Right hindlimb (tissue), 1 donor: ENCODE measurements around the gene EHD2.
"Not testable (repeated sequence)": the region's sequence is repeated elsewhere in the genome, so short reads cannot be mapped to it uniquely, and the experiment has no call there.

Experiments
- DNase-seq: peaks from one replicate; pipeline ENCODE4 v3.0.0-alpha.2; 2018

The EHD2 gene

DNA sequence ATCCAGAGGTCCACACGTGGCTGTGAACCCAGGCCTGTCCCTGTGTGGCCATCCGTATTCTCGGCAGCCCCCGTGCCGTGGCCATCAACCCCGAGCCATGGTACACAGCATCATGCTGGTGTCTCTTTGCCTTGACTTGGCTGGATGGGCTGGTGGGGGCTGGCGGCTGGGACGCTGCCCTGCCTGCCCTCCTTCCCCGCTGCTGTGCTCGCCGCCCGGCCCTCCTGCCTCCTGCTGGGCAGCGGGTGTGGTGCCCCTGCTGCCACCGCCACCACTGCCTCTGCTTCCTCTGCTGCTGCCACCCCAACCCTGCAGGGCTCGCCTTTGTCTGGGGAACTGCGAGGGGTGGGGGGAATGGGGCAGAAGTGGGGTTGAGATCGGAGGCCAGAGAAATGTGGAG lies 19.7 kb upstream of the EHD2 start:
- no peak for DNase-seq

- no peak for DNase-seq
Observed at GRCh38 chr19:47693903-47694302, 19.3 kb upstream of the EHD2 start.

- no peak for DNase-seq
Observed at GRCh38 chr19:47694466-47695273, 18.6 kb upstream of the EHD2 start.

- DNase-seq: no peak
Observed at GRCh38 chr19:47695533-47696262, 17.5 kb upstream of the EHD2 start.

GRCh38 chr19:47696635-47697034 lies 16.6 kb upstream of the EHD2 start:
- no peak for DNase-seq

- DNase-seq: peak; percentile 85
Observed at GRCh38 chr19:47697863-47698609, 15.2 kb upstream of the EHD2 start.

GRCh38 chr19:47698631-47699359 lies 14.4 kb upstream of the EHD2 start:
- no peak for DNase-seq

- DNase-seq: no peak
Observed at GRCh38 chr19:47699360-47699917, 13.8 kb upstream of the EHD2 start.

GRCh38 chr19:47700934-47701716 lies 12.1 kb upstream of the EHD2 start:
- DNase-seq: no peak

GRCh38 chr19:47701717-47702552 lies 11.3 kb upstream of the EHD2 start:
- no peak for DNase-seq

- DNase-seq: no peak
Observed at GRCh38 chr19:47702671-47703070, 10.6 kb upstream of the EHD2 start.

DNA sequence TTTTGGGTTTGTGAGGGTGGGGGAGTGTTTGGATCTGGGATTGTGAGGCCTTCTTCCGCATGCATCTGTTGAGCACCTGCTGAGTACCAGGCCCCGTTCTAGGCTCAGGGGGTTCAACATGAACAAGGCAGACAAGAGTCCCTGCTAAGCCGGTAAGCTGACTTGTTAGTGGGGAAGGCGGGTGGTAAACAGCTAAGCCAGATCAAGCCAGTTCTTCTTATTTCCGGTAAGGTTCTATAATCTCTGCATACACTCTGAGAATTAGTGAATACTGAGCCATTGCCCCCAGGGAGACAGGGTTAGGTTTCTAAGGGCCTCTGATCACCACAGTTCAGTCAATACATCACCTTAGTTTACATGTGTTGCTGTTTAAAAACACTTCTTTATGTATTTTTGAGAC lies 9.9 kb upstream of the EHD2 start:
- no peak for DNase-seq

DNA sequence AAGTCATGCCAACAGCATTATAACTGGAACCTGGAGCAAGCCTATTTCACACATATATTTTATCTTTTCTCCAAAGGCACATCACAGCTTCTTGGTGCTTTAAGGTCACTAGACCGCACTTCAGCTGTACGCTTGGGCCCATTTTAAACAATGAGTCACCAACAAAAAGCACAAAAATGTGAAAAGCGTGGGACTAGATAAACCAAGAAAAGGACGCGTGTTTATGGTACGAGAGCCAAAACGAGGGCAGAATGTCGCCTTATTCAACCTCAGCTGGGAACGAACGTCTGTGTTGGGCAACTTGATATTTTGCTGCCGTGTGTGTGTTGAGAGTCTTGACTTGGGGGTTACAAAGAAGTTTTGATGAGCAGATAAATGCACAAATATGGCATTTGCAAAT lies 9.2 kb upstream of the EHD2 start:
- no peak for DNase-seq

DNA sequence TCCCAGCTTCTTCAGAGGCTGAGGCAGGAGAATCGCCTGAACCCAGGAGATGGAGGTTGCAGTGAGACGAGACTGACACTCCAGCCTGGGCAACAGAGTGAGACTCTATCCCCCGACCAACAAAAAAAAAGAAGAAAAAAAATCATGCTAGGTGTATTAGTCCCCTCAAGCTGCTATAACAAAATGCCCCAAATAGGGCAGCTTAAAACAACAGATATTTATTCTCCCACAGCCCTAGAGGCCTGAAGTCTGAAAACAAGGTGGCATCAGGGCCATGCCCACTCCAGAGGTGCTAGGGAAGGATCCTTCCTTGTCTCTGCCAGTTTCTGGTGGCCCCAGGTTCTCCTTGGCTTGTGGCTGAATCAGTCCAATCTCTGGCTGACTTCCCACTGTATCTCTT lies 8.6 kb upstream of the EHD2 start:
- no peak for DNase-seq

- DNase-seq: no peak
Observed at GRCh38 chr19:47707135-47707925, 5.9 kb upstream of the EHD2 start.

DNA sequence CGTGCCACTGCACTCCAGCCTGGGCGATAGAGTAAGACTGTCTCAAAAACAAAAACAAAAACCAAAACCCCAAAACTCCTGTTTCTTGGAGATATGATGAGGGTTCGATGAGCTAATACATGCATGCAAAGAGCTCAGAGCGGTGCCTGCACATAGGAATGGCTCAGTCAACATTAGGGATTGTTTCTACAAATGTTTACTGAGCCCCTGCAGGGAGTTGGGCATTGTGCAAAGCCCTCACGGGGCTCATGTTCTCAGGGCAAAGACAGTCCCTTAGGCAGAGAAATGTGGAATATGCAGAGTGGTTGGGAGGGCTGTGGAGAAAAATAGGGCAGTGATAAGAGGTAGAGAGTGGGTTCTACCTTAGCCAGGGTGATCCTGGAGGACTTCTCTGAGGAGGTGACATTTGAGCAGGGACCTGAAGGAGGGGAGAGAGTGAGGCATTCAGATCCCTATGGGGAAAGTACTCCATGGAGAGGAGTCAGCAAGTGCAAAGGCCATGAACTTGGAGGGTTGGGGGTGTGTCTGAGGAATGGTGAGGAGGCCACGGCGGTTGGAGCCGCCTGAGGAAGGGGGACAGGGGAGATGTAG lies 1.5 kb upstream of the EHD2 start:
- DNase-seq: no peak

DNA sequence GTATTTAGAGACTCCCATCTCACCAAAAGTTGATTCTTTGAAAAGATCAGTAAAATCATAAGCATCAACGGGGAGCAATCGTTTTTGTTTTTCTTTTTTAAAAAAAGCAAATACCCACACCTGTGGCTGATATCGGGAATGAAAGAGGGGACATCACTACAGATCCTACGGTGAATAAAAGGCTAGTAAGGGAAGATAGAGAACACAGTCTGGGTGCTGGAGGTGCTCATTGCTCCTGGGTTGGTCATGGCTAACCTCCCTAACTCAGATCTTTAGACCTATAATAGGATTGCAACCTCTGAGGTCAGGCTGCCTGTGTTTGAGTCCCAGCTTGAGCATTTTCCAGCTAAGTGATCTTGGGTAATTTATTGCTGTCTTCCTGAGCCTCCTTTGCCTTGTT lies 1.1 kb downstream of the EHD2 start:
- no peak for DNase-seq

GRCh38 chr19:47714855-47715254 lies 1.6 kb downstream of the EHD2 start:
- DNase-seq: not testable (repeated sequence)

DNA sequence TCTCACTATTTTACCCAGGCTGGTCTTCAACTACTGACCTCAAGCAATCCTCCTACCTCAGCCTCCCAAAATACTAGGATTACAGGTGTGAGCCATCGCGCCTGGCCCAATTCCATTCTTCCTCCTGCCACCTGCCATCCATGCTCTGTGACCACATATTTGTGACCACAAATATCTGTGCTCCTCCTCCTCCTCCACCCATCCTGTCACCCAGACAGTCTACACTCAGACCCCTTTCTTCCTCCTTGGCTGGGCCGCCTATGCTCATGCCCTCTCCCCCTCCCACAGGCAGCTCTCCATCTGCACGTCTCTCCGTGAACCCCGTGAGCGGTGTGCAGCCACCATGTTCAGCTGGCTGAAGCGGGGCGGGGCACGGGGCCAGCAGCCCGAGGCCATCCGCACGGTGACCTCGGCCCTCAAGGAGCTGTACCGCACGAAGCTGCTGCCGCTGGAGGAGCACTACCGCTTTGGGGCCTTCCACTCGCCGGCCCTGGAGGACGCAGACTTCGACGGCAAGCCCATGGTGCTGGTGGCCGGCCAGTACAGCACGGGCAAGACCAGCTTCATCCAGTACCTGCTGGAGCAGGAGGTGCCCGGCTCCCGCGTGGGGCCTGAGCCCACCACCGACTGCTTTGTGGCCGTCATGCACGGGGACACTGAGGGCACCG lies 3.2 kb downstream of the EHD2 start:
- no peak for DNase-seq
